Measurements from ENCODE around the gene TSACC.

GRCh38 chr1:156386949-156387869 is 48.9 kb downstream of the TSACC start:
- TF ChIP-seq CTCF (IDR thresholded peaks at IDR 0.05; ENCODE audit: low read length): no peak
- no peak for TF ChIP-seq EZH2 (optimal IDR thresholded peaks at IDR 0.05; ENCODE audit: low read depth, low read length)
- no peak for TF ChIP-seq EZH2phosphoT487 (IDR thresholded peaks at IDR 0.05; ENCODE audit: low read length)
